GM18526 (cell line): ENCODE data around the gene HNRNPD.

Source experiments
- POLR2A ChIP-seq: IDR thresholded peaks from 3 replicates; pipeline ENCODE4 v1.6.1; 2011; ENCODE audit not compliant: insufficient read length; ENCODE audit errors: extremely low read depth

Gene HNRNPD

GRCh38 chr4:82352118-82352824 lies 21.5 kb downstream of the HNRNPD start:
- TF ChIP-seq POLR2A, result no peak

GRCh38 chr4:82346126-82346525 lies 27.7 kb downstream of the HNRNPD start:
- no peak for TF ChIP-seq POLR2A

GRCh38 chr4:82335043-82335442 lies 38.7 kb downstream of the HNRNPD start:
- TF ChIP-seq POLR2A, result no peak

DNA sequence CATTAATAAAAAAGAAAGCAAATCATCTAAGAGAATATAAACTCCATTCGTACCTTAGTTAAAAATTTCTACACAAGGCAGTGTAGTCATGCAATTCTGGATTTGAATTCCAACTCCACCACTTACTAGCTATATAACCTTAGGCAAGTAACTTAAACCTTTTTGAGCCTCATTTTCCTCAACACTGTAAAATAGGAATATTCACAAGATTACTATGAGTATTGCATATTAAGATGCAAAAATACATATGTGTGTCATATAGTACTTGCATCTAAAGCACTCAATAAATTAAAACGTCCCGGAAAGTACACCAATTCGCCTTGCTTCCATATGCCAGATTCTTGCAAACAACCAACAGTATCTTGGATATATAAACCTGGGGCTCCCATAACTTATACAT lies 42.0 kb downstream of the HNRNPD start:
- TF ChIP-seq POLR2A, result no peak

- no peak for TF ChIP-seq POLR2A
These were observed 53.4 kb downstream of the HNRNPD start for GRCh38 chr4:82320351-82320750.
